Activated CD8-positive, alpha-beta memory T cell treated with anti-CD3 and anti-CD28 coated beads, Interleukin-2, amount 50 U/mL, for 1 hour (primary cell): ENCODE measurements around the gene SERPINH1.
"Not testable (repeated sequence)": the region's sequence is repeated elsewhere in the genome, so short reads cannot be mapped to it uniquely, and the experiment has no call there.

Source experiments
- DNase-seq: peaks from one replicate; pipeline ENCODE4 v3.0.0-alpha.2; 2020; ENCODE audit errors: extremely low read depth

The SERPINH1 gene

DNA sequence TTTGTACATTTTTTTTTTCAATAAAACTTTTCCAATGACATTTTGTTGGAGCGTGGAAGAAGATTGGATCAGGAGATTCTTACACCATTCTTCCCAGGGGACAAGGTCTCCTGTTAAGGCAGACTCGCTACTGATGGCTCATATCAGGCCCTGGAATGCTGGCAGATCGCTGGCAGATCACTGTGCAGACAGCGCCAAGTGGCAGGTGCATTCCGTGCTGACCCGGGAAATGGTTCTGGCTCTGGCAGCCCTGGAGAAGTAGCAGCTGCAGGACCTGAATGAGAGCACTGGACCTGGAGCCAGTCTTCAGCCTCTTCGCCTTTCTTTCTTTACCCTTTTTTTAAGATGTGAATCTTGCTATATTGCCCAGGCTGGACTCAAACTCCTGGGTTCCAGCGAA is 10.7 kb downstream of the SERPINH1 start:
- DNase-seq, result no peak

DNA sequence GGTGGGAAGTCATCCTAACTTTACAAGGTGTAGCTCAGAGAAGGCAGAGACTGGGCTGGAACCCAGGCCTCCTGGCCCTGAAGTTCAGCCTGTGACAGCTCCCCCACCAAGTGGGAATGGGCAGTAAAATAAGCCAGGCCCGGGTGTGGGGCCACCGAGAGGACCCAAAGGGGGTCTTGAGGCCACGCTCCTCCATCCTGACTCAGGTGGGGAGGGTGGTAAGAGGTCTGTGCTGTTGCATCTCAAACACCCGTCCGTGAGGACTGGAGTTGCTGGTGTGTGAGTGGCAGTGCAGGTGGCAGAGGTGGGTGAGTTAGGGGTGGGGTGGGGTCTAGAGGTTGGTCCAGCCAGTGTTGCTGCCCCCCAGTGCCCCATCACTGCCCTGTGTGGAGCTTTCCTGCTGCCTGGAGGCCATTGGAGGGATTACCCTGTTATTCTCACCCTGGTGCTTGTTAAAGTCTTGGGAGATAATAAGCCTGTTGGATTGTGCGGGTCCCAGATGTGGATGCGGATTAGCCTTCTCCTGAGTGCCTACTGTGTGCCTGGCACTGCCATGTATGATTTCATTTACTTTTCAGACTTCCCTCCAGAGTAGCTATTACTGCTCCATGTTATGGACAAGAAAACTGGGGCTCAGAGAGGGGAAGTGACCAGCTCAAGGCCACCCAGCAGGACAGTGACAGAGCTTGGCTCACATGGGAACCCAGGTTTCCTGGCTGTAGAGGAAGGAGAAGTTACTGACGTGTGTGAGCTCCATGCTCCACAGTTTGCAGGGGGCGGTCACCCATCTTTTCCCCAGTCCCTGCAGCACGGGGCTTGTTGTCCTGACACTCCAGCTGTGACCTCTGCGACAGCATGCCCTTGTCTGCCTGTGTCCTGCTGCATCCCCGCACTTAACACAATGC is 12.9 kb downstream of the SERPINH1 start:
- no peak for DNase-seq

DNA sequence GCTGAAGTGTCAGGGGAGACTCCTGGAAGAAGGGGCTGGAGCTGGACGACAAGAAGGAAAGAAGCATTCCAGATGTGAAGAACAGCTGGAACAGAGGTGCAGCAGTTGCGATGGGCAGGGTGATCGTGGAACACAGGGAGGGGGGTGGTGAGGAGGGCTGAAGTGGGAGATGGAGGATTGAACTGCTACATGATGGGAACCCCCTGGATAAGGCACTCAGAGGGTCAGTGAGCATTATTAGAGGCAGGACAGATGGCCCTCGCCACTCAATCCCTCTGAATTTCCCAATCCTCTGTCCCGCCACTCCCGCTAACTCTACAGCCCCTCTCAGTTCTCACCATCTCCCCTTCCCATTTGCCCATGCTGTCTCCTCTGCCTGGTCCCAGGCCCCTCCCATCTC is 14.0 kb downstream of the SERPINH1 start:
- no peak for DNase-seq

DNA sequence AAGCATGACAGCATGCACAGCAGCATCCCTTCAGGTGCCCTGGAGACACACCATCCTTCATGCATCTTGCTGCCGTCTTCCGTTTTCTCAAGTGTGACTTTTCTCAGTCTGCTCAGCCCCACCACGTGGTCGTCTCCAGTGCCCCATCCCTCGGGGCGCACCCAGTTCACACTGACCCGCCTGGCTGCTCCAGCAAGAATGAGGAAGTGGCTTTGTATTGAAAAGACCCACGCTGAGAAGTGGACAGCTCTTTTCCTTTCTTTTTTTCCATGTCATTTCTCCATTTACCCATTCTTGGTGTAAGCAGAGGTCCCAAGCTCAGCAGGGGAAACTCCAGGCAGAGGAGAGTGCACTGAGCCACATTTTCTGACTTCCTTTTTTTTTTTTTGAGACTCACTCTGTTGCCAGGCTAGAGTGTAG is 14.5 kb downstream of the SERPINH1 start:
- DNase-seq, result no peak

DNA sequence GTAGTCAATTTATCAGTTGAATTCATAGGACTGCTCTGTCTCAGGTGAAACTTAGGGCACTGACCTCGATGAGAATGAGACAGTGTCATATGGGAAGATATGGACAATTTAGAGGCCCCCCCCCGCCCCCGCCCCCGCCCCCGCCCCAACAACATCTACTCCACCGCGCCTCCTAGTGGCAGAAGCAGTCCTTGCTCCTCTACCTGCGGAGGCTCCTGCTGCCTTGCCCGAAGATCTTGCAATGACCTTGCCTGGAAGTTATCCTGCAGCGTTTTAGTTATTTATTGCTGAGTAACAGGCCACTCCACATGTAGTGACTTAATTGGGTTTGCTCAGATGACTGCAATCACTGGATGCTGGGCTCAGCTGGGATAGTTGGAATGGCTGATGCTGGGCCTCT is 15.2 kb downstream of the SERPINH1 start:
- DNase-seq, result no peak

DNA sequence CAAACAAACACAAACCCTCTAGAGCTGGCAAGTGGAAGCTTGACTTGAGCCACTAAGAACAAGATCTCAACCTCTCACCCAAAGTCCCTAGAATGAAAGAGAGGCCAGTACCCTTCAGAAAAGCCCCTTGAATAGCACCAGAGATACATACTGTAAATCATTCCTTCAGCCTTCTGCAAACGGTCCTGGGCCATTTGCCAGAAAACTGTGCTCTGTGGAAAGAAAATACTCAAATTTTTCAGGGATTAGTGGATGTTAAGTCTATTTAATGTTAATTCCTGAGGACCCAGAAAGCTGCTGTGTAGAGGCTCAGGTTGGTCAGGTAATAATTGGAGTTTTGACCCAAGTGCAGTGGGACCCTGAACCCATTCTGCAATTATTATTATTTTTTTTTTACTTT is 16.9 kb downstream of the SERPINH1 start:
- DNase-seq, result no peak

DNA sequence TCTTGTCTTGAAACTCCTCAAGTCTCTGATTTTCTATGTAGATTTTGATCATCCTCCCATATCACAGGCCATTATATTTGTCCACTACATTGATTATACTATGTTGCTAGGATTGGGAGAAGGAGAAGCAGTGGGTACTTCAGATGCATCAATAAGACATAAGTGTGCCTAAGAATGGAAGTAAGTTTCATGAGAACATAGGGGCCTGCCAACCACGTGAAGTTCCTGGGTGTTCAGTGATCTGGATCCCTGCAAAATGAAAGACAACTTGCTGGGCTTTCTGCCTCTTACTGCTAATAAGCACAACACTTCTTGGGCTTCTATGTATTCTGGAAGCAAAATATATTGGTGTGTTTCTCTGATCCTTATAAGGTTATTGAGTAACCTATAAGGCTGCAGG is 17.8 kb downstream of the SERPINH1 start:
- no peak for DNase-seq

DNA sequence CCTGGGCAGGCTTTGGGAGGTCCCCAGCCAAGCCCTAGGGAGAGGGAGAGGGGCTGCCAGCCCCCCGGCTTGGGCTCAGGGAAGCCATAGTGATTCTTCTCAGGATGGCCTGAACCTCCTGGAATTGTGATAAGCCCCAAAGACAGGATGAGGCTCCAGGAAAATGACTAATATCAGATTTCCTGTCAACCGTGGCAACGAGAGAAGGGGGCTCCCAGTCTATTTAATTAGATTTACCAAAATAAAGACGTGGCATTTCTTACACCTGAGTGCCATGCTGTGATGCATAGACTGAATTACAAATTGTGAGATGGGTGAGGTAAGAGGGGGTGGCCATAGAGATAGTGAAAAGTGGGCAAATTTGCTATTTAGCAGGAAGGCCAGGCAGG is 20.4 kb downstream of the SERPINH1 start:
- no peak for DNase-seq

DNA sequence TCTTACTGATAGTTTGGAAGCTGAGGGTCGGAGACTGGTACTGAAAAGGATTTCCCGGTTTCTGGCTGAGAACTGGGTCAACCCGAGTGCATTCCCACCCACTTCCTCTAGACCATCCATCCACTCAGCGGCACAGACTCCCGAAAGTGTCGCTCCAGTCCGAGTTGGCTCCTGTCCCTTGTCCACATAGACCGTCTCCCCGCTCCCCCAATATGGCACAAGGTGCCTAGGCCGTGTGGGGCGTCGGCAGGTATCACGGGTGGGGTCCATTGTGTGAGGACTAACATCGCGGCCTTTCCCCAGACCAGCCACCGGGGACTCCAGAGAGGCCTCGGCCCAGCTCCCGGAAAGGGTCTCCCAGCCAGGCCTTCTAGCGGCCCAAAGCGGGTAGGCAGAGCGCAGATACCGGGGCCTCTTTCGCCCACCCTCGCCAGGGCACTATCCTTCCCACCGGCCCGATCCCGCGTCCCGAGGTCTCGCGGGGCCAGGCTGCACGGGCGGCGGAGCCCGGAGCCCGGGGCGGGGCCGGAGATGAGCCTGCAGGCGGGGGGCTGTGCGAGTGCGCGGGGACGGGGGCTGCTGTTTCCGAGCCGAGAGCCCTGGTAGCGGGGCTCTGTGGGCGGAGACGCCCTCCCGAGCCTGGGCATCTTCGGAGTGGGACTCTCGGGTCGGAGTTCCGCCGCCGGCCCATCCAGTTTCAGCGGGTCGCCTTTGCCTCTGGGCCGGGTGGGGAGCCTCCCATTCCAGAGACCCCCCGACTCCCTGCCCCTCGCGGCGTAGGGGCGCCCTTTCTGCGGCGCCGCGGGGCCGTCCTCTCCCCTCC is 21.1 kb downstream of the SERPINH1 start:
- DNase-seq, result no peak

DNA sequence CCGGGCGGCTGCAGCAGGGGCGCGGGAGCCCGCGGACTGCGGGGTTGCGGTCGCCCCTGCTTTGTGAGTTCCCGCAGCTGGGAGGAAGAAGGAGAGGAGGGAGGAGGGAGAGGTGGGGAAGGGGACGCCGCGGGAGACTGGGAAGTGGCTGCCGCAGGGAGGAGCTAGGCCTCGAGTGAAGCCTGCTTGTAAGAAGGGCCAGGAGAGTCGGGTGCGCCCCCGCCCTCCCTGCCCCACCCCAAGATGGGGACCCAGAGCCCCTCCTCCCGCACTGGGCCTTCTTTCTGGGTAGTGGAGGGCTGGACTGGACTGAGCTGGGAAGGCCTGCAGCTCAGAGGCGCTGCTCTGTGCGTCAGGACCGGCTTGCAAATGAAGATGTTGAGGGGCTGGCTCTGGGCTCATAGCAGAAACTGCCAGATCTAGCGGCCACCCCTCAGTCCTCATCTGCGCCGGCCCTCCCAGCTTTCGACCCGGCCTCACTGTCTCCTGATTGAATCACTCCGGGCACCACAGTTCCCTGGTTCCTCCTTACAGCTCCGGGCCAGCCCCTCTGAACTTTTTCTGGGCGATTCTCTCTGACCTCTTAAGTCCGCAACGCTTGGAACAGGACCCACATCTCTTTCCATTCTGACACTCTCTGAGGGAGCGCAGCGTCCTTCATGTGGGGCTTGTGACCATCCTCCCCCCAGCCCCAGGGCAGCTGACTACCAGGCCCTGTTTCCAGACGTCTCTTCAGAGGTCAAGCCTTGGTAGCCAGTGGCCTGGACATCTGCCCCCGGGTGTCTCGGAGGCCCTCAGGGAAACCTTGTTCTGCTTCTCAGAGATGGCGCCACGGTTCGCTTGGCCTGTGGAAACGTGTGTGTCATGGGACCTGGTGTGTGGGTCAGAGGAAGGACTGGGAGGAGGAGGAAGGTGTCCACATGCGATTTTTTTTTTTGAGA is 21.9 kb downstream of the SERPINH1 start:
- no peak for DNase-seq

DNA sequence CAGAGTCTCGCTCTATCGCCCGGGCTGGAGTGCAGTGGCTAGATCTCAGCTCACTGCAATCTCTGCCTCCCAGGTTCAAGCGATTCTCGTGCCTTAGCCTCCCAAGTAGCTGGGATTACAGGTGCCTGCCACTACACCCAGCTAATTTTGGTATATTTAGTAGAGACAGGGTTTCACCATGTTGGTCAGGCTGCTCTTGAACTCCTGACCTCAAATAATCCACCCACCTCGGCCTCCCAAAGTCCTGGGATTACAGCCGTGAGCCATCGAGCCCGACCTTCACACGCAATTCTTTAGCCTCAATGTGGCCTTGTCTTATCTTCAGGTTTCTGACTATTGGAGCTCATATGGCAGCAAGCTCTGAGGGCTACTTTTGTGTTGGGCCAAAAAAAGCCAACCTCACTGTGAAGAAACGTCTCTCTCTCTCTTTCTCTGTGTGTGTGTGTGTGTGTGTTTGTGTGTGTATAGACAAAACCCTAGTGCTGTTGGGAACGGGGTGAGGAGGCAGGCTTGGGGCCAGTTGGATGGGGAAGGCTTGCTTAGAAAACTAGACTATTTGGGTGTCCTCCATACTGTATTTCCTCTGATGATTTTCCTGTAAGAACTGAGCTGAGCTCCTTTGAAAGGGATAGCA is 22.7 kb downstream of the SERPINH1 start:
- DNase-seq, result not testable (repeated sequence)

DNA sequence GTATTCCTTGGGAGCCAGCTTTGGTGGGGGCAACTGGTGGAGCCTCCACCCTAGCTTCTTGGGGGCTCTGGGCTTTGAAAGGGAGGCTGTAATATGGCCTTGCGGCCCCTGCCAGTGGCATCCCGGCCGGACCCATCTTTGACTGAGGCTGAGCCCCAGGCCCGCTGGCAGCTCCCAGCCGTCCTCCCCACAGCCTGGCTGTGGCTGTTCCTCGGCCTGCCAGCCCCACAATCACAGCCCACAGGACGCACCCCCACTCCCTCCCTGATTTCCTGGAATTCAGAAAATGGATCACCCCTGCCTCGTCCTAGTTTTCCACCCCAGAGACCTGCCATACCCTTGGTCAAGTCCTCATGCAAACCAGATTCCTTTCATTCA is 23.2 kb downstream of the SERPINH1 start:
- DNase-seq, result no peak

DNA sequence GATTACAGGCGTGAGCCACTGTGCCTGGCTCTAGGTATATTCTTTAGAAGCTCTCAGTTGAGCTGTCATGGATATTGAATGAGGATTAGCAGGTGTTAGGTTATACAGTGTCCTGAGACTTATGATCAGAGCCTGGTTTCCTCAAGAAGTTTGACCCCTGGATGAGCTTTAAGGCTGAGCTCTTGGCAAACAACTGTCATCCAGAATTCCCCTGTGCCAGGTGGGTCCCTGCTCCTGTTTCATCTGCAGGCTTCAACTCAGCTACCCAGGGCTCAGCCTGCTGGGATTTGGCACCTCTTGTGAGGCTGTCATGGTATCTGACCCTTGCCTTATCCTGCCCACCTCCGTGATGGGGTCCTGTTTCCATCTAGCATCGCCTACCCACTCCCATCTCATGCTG is 24.3 kb downstream of the SERPINH1 start:
- DNase-seq, result no peak

DNA sequence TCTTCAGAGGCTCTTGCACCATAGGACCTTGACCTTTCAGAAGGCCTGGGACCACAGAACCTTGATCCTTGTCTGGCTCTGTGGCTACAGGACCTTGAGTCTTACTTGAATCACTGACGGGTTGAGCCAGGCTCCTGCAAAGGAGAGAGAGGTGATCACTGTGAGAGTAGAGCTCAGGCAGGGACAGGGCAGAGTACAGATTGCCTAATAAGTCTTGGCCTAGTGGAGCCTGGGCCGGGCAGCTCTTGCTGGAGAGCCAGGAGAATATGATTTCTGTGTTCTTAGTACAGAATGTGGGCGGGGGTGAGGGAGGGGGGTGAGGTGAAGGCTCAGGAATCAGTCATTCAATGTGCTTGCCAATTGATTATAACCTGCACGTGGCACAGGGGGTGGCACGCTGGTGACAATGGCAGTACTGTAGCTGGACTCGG is 26.0 kb downstream of the SERPINH1 start:
- no peak for DNase-seq

DNA sequence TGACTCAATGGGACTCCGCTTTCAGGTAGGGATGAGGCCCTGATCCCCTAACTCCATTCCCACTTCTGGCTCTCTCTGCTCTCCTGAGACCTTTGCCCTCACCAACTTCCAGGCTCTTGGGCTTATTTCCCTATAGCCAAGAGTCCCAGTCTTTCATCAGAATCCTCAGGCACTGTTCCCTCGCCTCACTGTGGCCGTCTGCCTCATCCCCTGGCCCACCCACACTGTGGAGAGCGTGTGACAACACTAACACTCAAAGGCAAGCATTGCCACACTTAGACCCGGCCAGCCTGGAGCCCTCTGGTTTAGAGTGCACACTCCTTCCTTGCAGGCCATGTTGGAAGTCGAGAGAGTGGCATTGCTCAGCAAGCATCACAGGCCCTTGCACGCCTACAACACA is 27.0 kb downstream of the SERPINH1 start:
- DNase-seq, result no peak

DNA sequence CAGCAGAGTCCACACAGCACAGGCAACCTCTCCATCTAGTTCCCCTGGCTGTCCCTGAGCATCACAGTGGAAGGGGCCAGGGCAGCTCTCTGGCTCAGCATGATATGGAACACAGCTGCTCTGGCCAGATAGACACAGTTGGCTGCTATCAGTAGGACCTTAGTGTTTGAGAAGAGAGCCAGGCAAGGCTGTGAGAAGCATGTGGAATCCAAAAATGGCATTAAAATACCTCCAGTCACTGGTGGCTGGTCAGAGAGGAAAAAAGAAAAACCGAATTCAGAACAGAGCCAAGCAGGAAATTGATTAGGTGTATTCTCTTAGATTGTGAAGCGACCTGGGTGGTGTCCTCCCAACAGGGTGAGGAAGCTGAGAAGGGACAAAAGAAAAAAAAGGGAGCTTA is 27.9 kb downstream of the SERPINH1 start:
- DNase-seq, result no peak

DNA sequence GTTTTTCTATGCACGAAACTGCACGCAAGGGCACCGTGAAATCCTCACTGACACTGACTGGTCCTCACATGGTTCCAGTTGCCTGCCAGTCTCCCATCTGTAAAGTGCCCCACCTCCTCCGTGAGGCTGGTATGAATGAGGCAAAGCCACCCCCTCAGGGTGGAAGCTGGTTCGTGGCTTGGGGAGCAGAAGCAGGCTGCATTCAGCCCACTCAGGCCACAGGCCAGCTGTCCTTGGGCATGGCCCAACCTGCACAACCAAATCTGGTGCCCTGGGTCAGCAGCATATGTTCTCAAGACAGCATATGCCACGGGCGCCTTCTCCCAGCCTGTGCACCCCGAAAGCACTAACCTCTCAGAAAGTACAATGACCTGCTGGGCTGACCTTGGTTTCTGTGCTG is 29.3 kb downstream of the SERPINH1 start:
- DNase-seq, result no peak

DNA sequence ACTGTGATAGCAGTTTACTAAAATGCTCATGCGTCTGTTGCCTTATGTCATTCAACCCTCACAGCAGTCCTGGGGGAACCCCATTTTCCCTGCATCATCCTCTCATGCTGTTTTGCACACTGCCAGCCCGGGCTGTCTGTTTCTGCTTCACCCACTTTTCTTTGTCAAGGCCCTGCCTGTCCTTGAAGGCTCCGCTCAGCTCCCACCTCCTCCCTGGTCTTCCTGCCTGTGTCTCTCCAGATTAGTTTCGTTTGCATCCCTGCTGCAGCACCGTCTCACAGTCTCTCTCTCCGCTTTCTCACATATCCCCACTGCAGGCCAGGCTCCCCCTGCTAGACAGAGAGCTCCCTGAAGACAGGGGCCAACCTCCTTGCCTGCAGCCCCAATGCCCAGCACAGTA is 29.9 kb downstream of the SERPINH1 start:
- DNase-seq, result no peak

DNA sequence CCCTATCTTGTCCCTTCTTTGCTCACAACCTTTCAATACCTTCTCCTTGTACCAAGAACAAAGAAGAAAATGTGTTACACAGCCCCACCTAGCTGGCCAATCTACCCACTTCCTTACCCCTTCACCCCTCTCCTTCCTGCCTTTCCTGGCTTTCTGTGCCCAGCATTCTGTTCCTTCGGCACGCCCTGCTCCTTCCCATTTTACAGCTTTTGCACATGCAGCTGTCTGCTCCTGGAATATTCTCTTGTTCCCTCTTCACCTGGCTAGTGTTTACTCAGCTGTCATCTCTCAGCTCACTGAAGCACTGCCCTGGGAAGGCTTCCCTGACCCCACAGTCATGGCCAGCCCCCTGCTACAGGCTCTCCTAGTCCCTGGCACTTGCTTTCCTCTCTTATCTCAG is 30.7 kb downstream of the SERPINH1 start:
- DNase-seq, result no peak

DNA sequence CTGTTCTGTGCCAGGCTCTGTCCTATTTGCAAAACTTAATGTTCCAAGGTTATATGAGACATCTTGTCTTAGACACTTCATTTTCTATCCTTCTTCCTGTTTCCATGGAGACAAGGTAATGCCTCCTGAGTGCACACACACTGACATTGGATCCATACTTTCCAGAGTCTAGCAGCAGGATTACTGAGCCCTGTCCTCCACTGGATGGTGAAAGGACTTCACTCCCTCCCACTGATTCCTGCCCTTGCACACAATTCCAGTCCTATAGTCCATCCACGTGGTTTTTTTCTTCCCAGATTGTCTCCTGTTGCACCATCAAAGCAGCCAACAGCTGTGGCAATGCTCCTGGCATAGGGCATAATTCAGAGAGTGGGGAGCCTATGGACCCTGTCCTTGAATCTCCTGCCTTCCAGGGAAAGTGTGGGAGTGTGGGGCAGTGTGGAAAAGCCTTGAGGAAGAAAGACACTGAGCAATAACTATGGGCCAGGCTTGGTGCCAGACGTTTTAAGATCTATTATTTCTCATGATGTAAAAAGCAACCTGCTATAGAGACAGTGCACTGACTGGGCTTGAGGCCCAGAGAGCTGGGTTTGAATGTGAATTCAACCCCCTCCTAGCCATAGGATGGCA is 31.3 kb downstream of the SERPINH1 start:
- no peak for DNase-seq

DNA sequence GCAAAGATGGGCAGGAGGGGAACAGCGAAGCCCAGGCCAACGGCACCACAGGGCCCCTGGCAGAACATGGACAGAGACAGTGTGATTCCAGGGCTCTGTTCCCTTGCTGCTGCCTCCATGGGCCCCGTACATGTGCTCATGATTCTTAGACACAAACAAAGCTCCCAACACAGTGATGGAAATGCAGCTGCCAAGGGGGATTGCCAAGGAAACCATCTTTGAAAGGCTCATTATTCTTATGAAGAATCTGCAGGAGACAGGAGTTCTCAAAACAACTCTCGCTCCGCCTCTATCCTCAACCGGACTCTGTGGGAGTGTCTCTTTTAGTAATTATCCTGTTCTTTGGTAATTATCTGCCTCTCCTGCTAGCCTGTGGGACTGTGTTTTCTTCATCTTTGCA is 32.2 kb downstream of the SERPINH1 start:
- DNase-seq, result no peak
